ENCODE data around the gene HSPA12B.

HSPA12B gene

GRCh38 chr20:3785240-3786125 is 53.0 kb downstream of the HSPA12B start:
- no peaks in the 10 kb centered on the region for H3K9me3 ChIP-seq (ENCODE audit: control insufficient read depth, insufficient read depth, low read depth, low read length)
- H3K27ac ChIP-seq (ENCODE audit: extremely low read depth, low read depth, low read length), result peak overlapping the region; percentile 76; the same call in 1 of the 2 replicates
- CTCF ChIA-PET, result interaction anchor here (0.9 to 10.3 kb wide), 6 partner anchors 11 to 69 kb away, joined by 3 to 142 read pairs (median 5); partner anchors contain the start of gene AP5S1
- POLR2A ChIA-PET, result interaction anchor here (1.7 to 3.9 kb wide), 3 partner anchors 10 to 34 kb away, joined by 6 to 30 read pairs (median 19); partner anchors contain the start of genes AP5S1 and CDC25B
- peaks cover 0 to 21% of the 10 kb centered on the region in 2 experiments; a peak in 2 of 3 replicates for H3K36me3 ChIP-seq (ENCODE audit: control insufficient read depth in 2 of 2, insufficient read depth in 1 of 2, low read length in 2 of 2)
- peaks cover 17% of the 10 kb centered on the region; the same call in 1 of the 2 replicates for H3K4me1 ChIP-seq (ENCODE audit: control insufficient read depth, insufficient read depth, low read length)
- H3K4me3 ChIP-seq (ENCODE audit: low read depth, low read length), result peak overlapping the region; percentile 49
- TF ChIP-seq ZNF521 (tag by site-specific recombination; IDR thresholded peaks at IDR 0.05) (no peak), ZNF211 (tag by site-specific recombination; IDR thresholded peaks at IDR 0.05; ENCODE audit: low read depth) (no peak), TCF7L2 (IDR thresholded peaks at IDR 0.05; ENCODE audit: borderline replicate concordance, low read depth, low read length) (no peak), KLF10 (tag by site-specific recombination; IDR thresholded peaks at IDR 0.05) (no peak), ZNF10 (tag by site-specific recombination; IDR thresholded peaks at IDR 0.05) (peak; percentile 15; the same call in 1 of the 2 replicates), HOXA7 (CRISPR knock-in tag; IDR thresholded peaks at IDR 0.05; ENCODE audit: borderline replicate concordance) (peak; percentile 45; the same call in 1 of the 2 replicates), SCRT2 (tag by site-specific recombination; IDR thresholded peaks at IDR 0.05) (no peak)

- Histone ChIP-seq H3K36me3 (ENCODE audit: control insufficient read depth in 2 of 2, insufficient read depth in 1 of 2, low read length in 2 of 2) (peaks cover 0 to 21% of the 10 kb centered on the region in 2 experiments; a peak in 2 of 3 replicates), H3K9me3 (ENCODE audit: control insufficient read depth, insufficient read depth, low read depth, low read length) (no peaks in the 10 kb centered on the region), H3K4me1 (ENCODE audit: control insufficient read depth, insufficient read depth, low read length) (peaks cover 17% of the 10 kb centered on the region; the same call in 1 of the 2 replicates), H3K27ac (ENCODE audit: extremely low read depth, low read depth, low read length) (peak overlapping the region; percentile 76; the same call in 1 of the 2 replicates), H3K4me3 (ENCODE audit: low read depth, low read length) (peak overlapping the region; percentile 49)
- peak; percentile 18; the same call in 1 of the 2 replicates for TF ChIP-seq ZBTB20 (tag by site-specific recombination; IDR thresholded peaks at IDR 0.05)
- TF ChIP-seq GLIS1 (tag by site-specific recombination; IDR thresholded peaks at IDR 0.05), result peak; percentile 15; the same call in 1 of the 2 replicates
- TF ChIP-seq ZFP41 (tag by site-specific recombination; IDR thresholded peaks at IDR 0.05; ENCODE audit: borderline replicate concordance), result no peak
- 0 out of 2 replicates have a peak, but pooled peaks have one; percentile 25 for TF ChIP-seq ZNF639 (tag by site-specific recombination; IDR thresholded peaks at IDR 0.05)
- TF ChIP-seq ZBTB8A (tag by site-specific recombination; IDR thresholded peaks at IDR 0.05), result peak; percentile 51
- TF ChIP-seq ZNF335 (tag by site-specific recombination; conservative IDR thresholded peaks at IDR 0.05), result peak; percentile 16; the same call in 1 of the 2 replicates
- no peak for TF ChIP-seq AEBP2 (tag by site-specific recombination; IDR thresholded peaks at IDR 0.05; ENCODE audit: borderline replicate concordance)
- no peak for TF ChIP-seq ZNF76 (tag by site-specific recombination; IDR thresholded peaks at IDR 0.05; ENCODE audit: borderline replicate concordance, low read depth)
- TF ChIP-seq GLIS2 (tag by site-specific recombination; IDR thresholded peaks at IDR 0.05), result 0 out of 2 replicates have a peak, but pooled peaks have one; percentile 46
- TF ChIP-seq ZFP69B (tag by site-specific recombination; IDR thresholded peaks at IDR 0.05), result no peak
- TF ChIP-seq ZNF211 (tag by site-specific recombination; IDR thresholded peaks at IDR 0.05; ENCODE audit: low read depth), result no peak
- TF ChIP-seq ZNF2 (tag by site-specific recombination; IDR thresholded peaks at IDR 0.05), result 0 out of 2 replicates have a peak, but pooled peaks have one; percentile 29
- peak; percentile 48 for TF ChIP-seq ZBTB26 (tag by site-specific recombination; optimal IDR thresholded peaks at IDR 0.05)
- ChIA-PET CTCF (interaction anchor here (0.6 to 10.3 kb wide), 6 partner anchors 14 to 69 kb away, joined by 3 to 142 read pairs (median 4); partner anchors contain the start of gene AP5S1), POLR2A (interaction anchor here (1.0 to 3.9 kb wide), 5 partner anchors 10 to 59 kb away, joined by 3 to 30 read pairs (median 6); partner anchors contain the start of genes AP5S1 and CDC25B)
Measured at GRCh38 chr20:3786126-3786484, 53.6 kb downstream of the HSPA12B start.
